HUDEP-2 (cell line): Measurements from ENCODE around the gene DEPDC1B.
"Not testable (repeated sequence)": the region's sequence is repeated elsewhere in the genome, so short reads cannot be mapped to it uniquely, and the experiment has no call there.

Experiments
- DNase-seq, 76 experiments: peaks; one replicate each; lab custom pipeline; 2025; ENCODE audit not compliant: unreplicated experiment in 76 of 76; lab: John Stamatoyannopoulos, UW

DEPDC1B gene

GRCh38 chr5:60590172-60590571 lies 109.8 kb downstream of the DEPDC1B start:
- no peak for DNase-seq

GRCh38 chr5:60587312-60587711 lies 112.7 kb downstream of the DEPDC1B start:
- DNase-seq = not testable (repeated sequence)

- no peak for DNase-seq
Measured at GRCh38 chr5:60586307-60586901, 113.6 kb downstream of the DEPDC1B start.

- DNase-seq = no peak
Measured at GRCh38 chr5:60585618-60586017, 114.3 kb downstream of the DEPDC1B start.

GRCh38 chr5:60584304-60584703 lies 115.7 kb downstream of the DEPDC1B start:
- DNase-seq = no peak

- DNase-seq = no peak
Measured at GRCh38 chr5:60583616-60584015, 116.3 kb downstream of the DEPDC1B start.

- DNase-seq = peak in 12 of 76 experiments; percentile 4 to 49 (median 15)
Measured at GRCh38 chr5:60578315-60578714, 121.7 kb downstream of the DEPDC1B start.

GRCh38 chr5:60577116-60577515 lies 122.8 kb downstream of the DEPDC1B start:
- no peak for DNase-seq

GRCh38 chr5:60576425-60576824 lies 123.5 kb downstream of the DEPDC1B start:
- no peak for DNase-seq

- no peak for DNase-seq
Measured at GRCh38 chr5:60568646-60569045, 131.3 kb downstream of the DEPDC1B start.

GRCh38 chr5:60563696-60564324 lies 136.2 kb downstream of the DEPDC1B start:
- DNase-seq = no peak

- not testable (repeated sequence) for DNase-seq
Measured at GRCh38 chr5:60553291-60553690, 146.7 kb downstream of the DEPDC1B start.

- no peak for DNase-seq
Measured at GRCh38 chr5:60551829-60552228, 148.1 kb downstream of the DEPDC1B start.

GRCh38 chr5:60551250-60551649 lies 148.7 kb downstream of the DEPDC1B start:
- DNase-seq = no peak

GRCh38 chr5:60550311-60550710 lies 149.7 kb downstream of the DEPDC1B start:
- no peak for DNase-seq

- no peak for DNase-seq
Measured at GRCh38 chr5:60549841-60550240, 150.1 kb downstream of the DEPDC1B start.
